ENCODE results near the gene SSBP3. TPM values are rescaled to one million over a fixed set of nuclear protein-coding genes. Genes with fewer than 3 reads are reported as not detected.

The SSBP3 gene
- total and polyA plus RNA-seq, 2 donors from 2014 or later: 33.3 to 49.6 TPM

GRCh38 chr1:54335011-54335754 is 71.0 kb downstream of the SSBP3 start:
- no peak for FAIRE-seq
- H3K9ac ChIP-seq (ENCODE audit: low read length in 3 of 3): peak overlapping the region in 1 of 3 donors; percentile 60
- peaks cover 3 to 40% (median 12%) of the 10 kb centered on the region in 3 donors for H3K4me1 ChIP-seq (ENCODE audit: control insufficient read depth in 2 of 3, insufficient read depth in 2 of 3, low read depth in 1 of 3, low read length in 3 of 3)
- H3K27ac ChIP-seq (ENCODE audit: low read depth in 2 of 2, low read length in 2 of 2): peak overlapping the region; percentile 78 to 86
- no peaks in the 10 kb centered on the region for H3K9me3 ChIP-seq (ENCODE audit: control insufficient read depth in 2 of 3, insufficient read depth in 1 of 3, low read length in 3 of 3)
- TF ChIP-seq CTCF (IDR thresholded peaks at IDR 0.05; ENCODE audit: borderline replicate concordance, extremely low read depth, insufficient read depth): no peak
- DNase-seq: peak in 3 of 5 donors; percentile 70 to 83 (median 77)
- peak overlapping the region in 1 of 3 donors; percentile 5 for H3K4me3 ChIP-seq (ENCODE audit: low read length in 3 of 3)
- H3K36me3 ChIP-seq (ENCODE audit: control insufficient read depth in 2 of 3, insufficient read depth in 3 of 3, low read length in 3 of 3): no peaks in the 10 kb centered on the region
- no peaks in the 10 kb centered on the region for H3K27me3 ChIP-seq (ENCODE audit: control insufficient read depth, insufficient read depth, low read length)
- intact Hi-C loops (cut with DNase I): no loop called here

GRCh38 chr1:54332781-54333585 is 73.2 kb downstream of the SSBP3 start:
- Histone ChIP-seq H3K36me3 (ENCODE audit: control insufficient read depth in 2 of 3, insufficient read depth in 3 of 3, low read length in 3 of 3) (no peaks in the 10 kb centered on the region), H3K9ac (ENCODE audit: low read length in 3 of 3) (no peak overlapping the region), H3K27ac (ENCODE audit: low read depth in 2 of 2, low read length in 2 of 2) (no peak overlapping the region), H3K4me3 (ENCODE audit: low read length in 3 of 3) (no peak overlapping the region), H3K9me3 (ENCODE audit: control insufficient read depth in 2 of 3, insufficient read depth in 1 of 3, low read length in 3 of 3) (no peaks in the 10 kb centered on the region), H3K27me3 (ENCODE audit: control insufficient read depth, insufficient read depth, low read length) (no peaks in the 10 kb centered on the region), H3K4me1 (ENCODE audit: control insufficient read depth in 2 of 3, insufficient read depth in 2 of 3, low read depth in 1 of 3, low read length in 3 of 3) (peaks cover 3 to 46% (median 18%) of the 10 kb centered on the region in 3 donors)
- intact Hi-C loops (cut with DNase I): no loop called here
- DNase-seq (peak in 1 of 5 donors; percentile 53), FAIRE-seq (no peak)
- TF ChIP-seq CTCF (IDR thresholded peaks at IDR 0.05; ENCODE audit: borderline replicate concordance, extremely low read depth, insufficient read depth): no peak

- Histone ChIP-seq H3K36me3 (ENCODE audit: control insufficient read depth in 2 of 3, insufficient read depth in 3 of 3, low read length in 3 of 3) (no peaks in the 10 kb centered on the region), H3K4me1 (ENCODE audit: control insufficient read depth in 2 of 3, insufficient read depth in 2 of 3, low read depth in 1 of 3, low read length in 3 of 3) (peaks cover 3 to 50% (median 21%) of the 10 kb centered on the region in 3 donors), H3K27ac (ENCODE audit: low read depth in 2 of 2, low read length in 2 of 2) (no peak overlapping the region), H3K9me3 (ENCODE audit: control insufficient read depth in 2 of 3, insufficient read depth in 1 of 3, low read length in 3 of 3) (no peaks in the 10 kb centered on the region), H3K9ac (ENCODE audit: low read length in 3 of 3) (no peak overlapping the region), H3K4me3 (ENCODE audit: low read length in 3 of 3) (no peak overlapping the region), H3K27me3 (ENCODE audit: control insufficient read depth, insufficient read depth, low read length) (no peaks in the 10 kb centered on the region)
- no peak for DNase-seq
- no peak for TF ChIP-seq CTCF (IDR thresholded peaks at IDR 0.05; ENCODE audit: borderline replicate concordance, extremely low read depth, insufficient read depth)
- no peak for FAIRE-seq
- intact Hi-C loops (cut with DNase I): no loop called here
These were observed 74.2 kb downstream of the SSBP3 start for GRCh38 chr1:54331843-54332463.
